ENCODE data around the gene UVRAG. TPM values are rescaled to one million over a fixed set of nuclear protein-coding genes. Genes with fewer than 3 reads are reported as not detected.
A peak's percentile ranks its signal among the peaks of the same experiment; 100 is the strongest.

UVRAG gene
- total RNA-seq, 1 donor from 2014 or later = 17.8 TPM

GRCh38 chr11:76185931-76186401 lies 371.0 kb downstream of the UVRAG start:
- Mint-ChIP-seq H3K4me1 (ENCODE audit: low read depth, unreplicated experiment) (peaks cover 37% of the 10 kb centered on the region), H3K4me3 (ENCODE audit: unreplicated experiment) (peak overlapping the region; percentile 67), H3K27me3 (ENCODE audit: unreplicated experiment) (peaks cover 7% of the 10 kb centered on the region), H3K36me3 (ENCODE audit: unreplicated experiment) (no peaks in the 10 kb centered on the region), H3K9me3 (ENCODE audit: unreplicated experiment) (peaks cover 11% of the 10 kb centered on the region), H3K27ac (ENCODE audit: unreplicated experiment) (peak overlapping the region; percentile 91)
- DNase-seq = peak; percentile 76
- TF ChIP-seq CTCF (IDR thresholded peaks at IDR 0.05; ENCODE audit: partially characterized antibody, unreplicated experiment) = no peak

GRCh38 chr11:76186776-76187279 lies 371.8 kb downstream of the UVRAG start:
- H3K9me3 Mint-ChIP-seq (ENCODE audit: unreplicated experiment) = peaks cover 12% of the 10 kb centered on the region
- H3K4me1 Mint-ChIP-seq (ENCODE audit: low read depth, unreplicated experiment) = peaks cover 43% of the 10 kb centered on the region
- DNase-seq = no peak
- peak overlapping the region; percentile 88 for H3K27ac Mint-ChIP-seq (ENCODE audit: unreplicated experiment)
- no peaks in the 10 kb centered on the region for H3K36me3 Mint-ChIP-seq (ENCODE audit: unreplicated experiment)
- H3K27me3 Mint-ChIP-seq (ENCODE audit: unreplicated experiment) = peaks cover 7% of the 10 kb centered on the region
- H3K4me3 Mint-ChIP-seq (ENCODE audit: unreplicated experiment) = peak overlapping the region; percentile 38
- TF ChIP-seq CTCF (IDR thresholded peaks at IDR 0.05; ENCODE audit: partially characterized antibody, unreplicated experiment) = no peak

- no peak for DNase-seq
- peaks cover 7% of the 10 kb centered on the region for H3K27me3 Mint-ChIP-seq (ENCODE audit: unreplicated experiment)
- H3K9me3 Mint-ChIP-seq (ENCODE audit: unreplicated experiment) = peaks cover 12% of the 10 kb centered on the region
- peaks cover 45% of the 10 kb centered on the region for H3K4me1 Mint-ChIP-seq (ENCODE audit: low read depth, unreplicated experiment)
- no peak overlapping the region for H3K4me3 Mint-ChIP-seq (ENCODE audit: unreplicated experiment)
- H3K27ac Mint-ChIP-seq (ENCODE audit: unreplicated experiment) = no peak overlapping the region
- TF ChIP-seq CTCF (IDR thresholded peaks at IDR 0.05; ENCODE audit: partially characterized antibody, unreplicated experiment) = no peak
- H3K36me3 Mint-ChIP-seq (ENCODE audit: unreplicated experiment) = no peaks in the 10 kb centered on the region
These were observed 373.9 kb downstream of the UVRAG start for GRCh38 chr11:76188873-76189272.

GRCh38 chr11:76189682-76190081 lies 374.7 kb downstream of the UVRAG start:
- Mint-ChIP-seq H3K4me1 (ENCODE audit: low read depth, unreplicated experiment) (peaks cover 38% of the 10 kb centered on the region), H3K27me3 (ENCODE audit: unreplicated experiment) (peaks cover 10% of the 10 kb centered on the region), H3K4me3 (ENCODE audit: unreplicated experiment) (no peak overlapping the region), H3K36me3 (ENCODE audit: unreplicated experiment) (no peaks in the 10 kb centered on the region), H3K9me3 (ENCODE audit: unreplicated experiment) (peaks cover 9% of the 10 kb centered on the region), H3K27ac (ENCODE audit: unreplicated experiment) (no peak overlapping the region)
- TF ChIP-seq CTCF (IDR thresholded peaks at IDR 0.05; ENCODE audit: partially characterized antibody, unreplicated experiment) = no peak
- DNase-seq = no peak

- no peak for TF ChIP-seq CTCF (IDR thresholded peaks at IDR 0.05; ENCODE audit: partially characterized antibody, unreplicated experiment)
- DNase-seq = no peak
- Mint-ChIP-seq H3K4me3 (ENCODE audit: unreplicated experiment) (no peak overlapping the region), H3K36me3 (ENCODE audit: unreplicated experiment) (no peaks in the 10 kb centered on the region), H3K27ac (ENCODE audit: unreplicated experiment) (no peak overlapping the region), H3K9me3 (ENCODE audit: unreplicated experiment) (peaks cover 9% of the 10 kb centered on the region), H3K27me3 (ENCODE audit: unreplicated experiment) (peaks cover 10% of the 10 kb centered on the region), H3K4me1 (ENCODE audit: low read depth, unreplicated experiment) (peaks cover 36% of the 10 kb centered on the region)
These were observed 375.4 kb downstream of the UVRAG start for GRCh38 chr11:76190376-76190775.

Other genes starting within 250 kb of the UVRAG start
- 313 TPM for gene MAP6, start 146.2 kb upstream of the UVRAG start, total RNA-seq (ENCODE audit: unreplicated experiment)
- not detected for gene MOGAT2, start 97.4 kb upstream of the UVRAG start, total RNA-seq (ENCODE audit: unreplicated experiment)
- gene DGAT2, start 46.4 kb upstream of the UVRAG start, total RNA-seq (ENCODE audit: unreplicated experiment) = 0.76 TPM

Measured in glutamatergic neuron (in vitro differentiated cells).